Heart right ventricle (tissue), 16 donors: Measurements from ENCODE around the gene ROMO1. TPM values are rescaled to one million over a fixed set of nuclear protein-coding genes. Genes with fewer than 3 reads are reported as not detected.
"Not testable (repeated sequence)": the region's sequence is repeated elsewhere in the genome, so short reads cannot be mapped to it uniquely, and the experiment has no call there.

ENCODE experiments used
- ATAC-seq, 8 donors: fragments of 200-7000 bp; cut with Tn5 transposase; one replicate each; pipeline ENCODE4 v1.9.1; 2020; ENCODE audit warnings: mild to moderate bottlenecking in 8 of 8, moderate library complexity in 8 of 8, moderate number of reproducible peaks in 1 of 8
- DNase-seq, 2 donors: peaks; one replicate each; pipeline ENCODE4 v3.0.0-alpha.2; 2020
- H3K27ac ChIP-seq, 10 donors: fragments of 200-600 bp; sonication (generic) in 2 of 10; one replicate each; pipeline versions ENCODE4 v1.5.0 to v1.8.0; 2020 to 2022; ENCODE audit warnings: mild to moderate bottlenecking in 3 of 10
- H3K27me3 ChIP-seq, 7 donors: fragments of 200-600 bp; one replicate each; pipeline ENCODE4 v1.8.0; 2021 to 2022; ENCODE audit warnings: mild to moderate bottlenecking in 2 of 7
- H3K36me3 ChIP-seq, 9 donors: fragments of 200-600 bp; sonication (generic) in 1 of 9; one replicate each; pipeline versions ENCODE4 v1.5.0 to v1.8.0; 2020 to 2022; ENCODE audit warnings: mild to moderate bottlenecking in 2 of 9
- H3K4me1 ChIP-seq, 9 donors: fragments of 200-600 bp; sonication (generic) in 1 of 9; one replicate each; pipeline versions ENCODE4 v1.5.0 to v1.8.0; 2020 to 2022; ENCODE audit warnings: mild to moderate bottlenecking in 4 of 9
- H3K4me3 ChIP-seq, 10 donors: fragments of 200-600 bp; sonication (generic) in 2 of 10; one replicate each; pipeline versions ENCODE4 v1.5.0 to v1.8.0; 2020 to 2022; ENCODE audit warnings: mild to moderate bottlenecking in 7 of 10, moderate library complexity in 2 of 10
- H3K9me3 ChIP-seq, 11 donors: fragments of 200-600 bp in 10 of 11; sonication (generic) in 2 of 11; one replicate each; pipeline versions ENCODE4 v1.5.0 to v1.8.0; 2013 to 2022; ENCODE audit warnings: mild to moderate bottlenecking in 2 of 11, control low read depth in 1 of 11, moderate library complexity in 1 of 11
- CTCF ChIP-seq, 9 donors: fragments of 200-600 bp; sonication (generic) in 2 of 9; IDR thresholded peaks; one replicate each; pipeline versions ENCODE4 v1.5.0 to v1.8.0; 2021 to 2022; ENCODE audit warnings: antibody characterized with exemption in 9 of 9, mild to moderate bottlenecking in 5 of 9, moderate library complexity in 1 of 9
- WGBS, 2 donors: extraction: QIAGEN DNeasy Blood & Tissue Kit; methylation state at CpG; one replicate each; pipeline ENCODE4 v1.1.7; 2013; ENCODE audit warnings: inconsistent platforms in 1 of 2; 5-methylcytosine and 5-hydroxymethylcytosine counted together
- intact Hi-C, 10 donors: fragments of 100-400 bp; cut with DNase I; formaldehyde crosslinking; loops; one replicate each; pipeline versions ENCODE4 v1.11.1 to v1.14.2; 2022
- polyA plus RNA-seq, 2 donors: library from polyadenylated mRNA; stranded (reverse); fragments of 200-250 nt; gene quantifications; one replicate each; pipeline ENCODE4 v1.2.3, GENCODE V29; 2013
- total RNA-seq, 10 donors: library from RNA; stranded (reverse); fragmentation: NEBNext Ultra II Directional in 3 of 10; extraction: Animal tissue kit (Norgen Biotek cat#: 25700) in 3 of 10; gene quantifications; one replicate each; pipeline versions ENCODE4 v1.2.1 to v1.2.4, GENCODE V29; 2021 to 2023
- donor health status: Arrhythmogenic right ventricular cardiomyopathy.
- donor health status: ischemic (EF 13 %, LVEDD 7.1; RV severe dilation, severe dysfunction).
- donor health status: healthy with polysubstance abuse.
- donor health status: DM: no; HTN: yes; CAD: no.
- donor health status: DM: no; HTN: no; CAD: no.
- donor health status: ischemic (EF 25% LVEDD 6.9; RV normal size, moderate dysfunction).
- donor health status: ischemic (EF 25% LVEDD 5.7; RV mildly dilated, moderate dysfunction).
- donor health status: healthy.
- donor health status: DM: yes; HTN: yes; CAD: no.
- donor health status: Ischemic cardiomyopathy.
- donor health status: ischemic (EF 35%, LVEDD 5.7; RV mildly dilated, moderate dysfunction).
- donor health status: nonischemic (EF 11% LVEDD 7.7; RV severe dilation, severe dysfunction).
- donor health status: DM: yes; HTN: yes; CAD: no.
- donor health status: PGD.
- donor health status: ischemic (EF 29% LVEDD 5.4; RV normal size, mild dysfunction).
- donor health status: nonischemic (EF 23%, LVEDD 6.1; RV moderate dilation, normal function).

Gene ROMO1
- total and polyA plus RNA-seq, 12 donors = 128 to 734 (median 161) TPM

- WGBS, 2 donors = 74 to 81% methylated on average over 12 of the region's 12 CpGs
- Histone ChIP-seq H3K27ac (no peak overlapping the region), H3K36me3 (peaks cover 0 to 69% (median 48%) of the 10 kb centered on the region in 9 donors), H3K4me1 (peaks cover 5 to 38% (median 22%) of the 10 kb centered on the region in 9 donors), H3K27me3 (no peaks in the 10 kb centered on the region), H3K9me3 (no peaks in the 10 kb centered on the region), H3K4me3 (no peak overlapping the region)
- ATAC-seq = no peak
- DNase-seq = no peak
- intact Hi-C loops = loop anchor here in 2 of 10 donors (5.0 to 10.0 kb wide), 2 partner anchors 40 to 237 kb away; partner anchors contain the start of gene RBM39 (in 1 of the 2)
- TF ChIP-seq CTCF (IDR thresholded peaks at IDR 0.05) = no peak
Observed at GRCh38 chr20:35702051-35702823, 3.0 kb downstream of the ROMO1 start.

DNA sequence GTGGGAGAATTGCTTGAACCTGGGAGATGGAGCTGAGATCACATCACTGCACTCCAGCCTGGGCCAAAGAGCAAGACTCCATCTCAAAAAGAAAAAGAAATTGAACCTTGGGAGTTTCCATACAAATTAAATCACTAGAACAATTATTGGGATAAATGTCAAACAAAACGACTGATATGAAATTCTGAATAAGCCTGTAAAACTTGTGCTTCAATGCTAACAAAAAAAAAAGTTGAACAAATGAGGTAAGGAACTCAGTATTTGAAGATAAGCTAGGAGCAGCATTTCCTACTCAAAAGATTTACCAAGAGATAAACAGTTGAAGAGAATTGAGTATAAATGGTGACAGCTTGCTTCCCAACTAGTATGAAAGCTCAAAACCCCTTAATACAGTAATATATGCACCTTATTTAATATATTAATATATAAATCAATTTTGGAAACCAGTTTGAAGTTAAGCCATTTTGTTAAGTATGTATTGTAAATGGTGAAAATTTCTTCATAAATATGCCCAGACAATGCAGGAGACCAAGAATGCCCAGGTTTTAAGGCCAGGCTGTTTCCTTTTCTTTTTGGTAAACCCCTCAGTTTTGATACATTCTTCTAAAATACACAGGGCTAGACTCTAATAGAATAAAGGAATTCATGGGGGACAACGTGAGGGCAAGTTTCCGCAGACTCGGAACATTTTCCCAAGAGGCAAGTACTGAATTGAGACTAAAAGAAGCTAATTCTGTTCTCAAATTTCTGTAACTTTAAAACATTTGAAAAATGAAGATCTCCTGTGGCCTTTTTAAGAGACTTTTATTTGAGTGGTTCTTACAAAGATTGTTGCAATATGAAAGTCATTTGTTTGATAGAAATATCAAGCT is 3.9 kb downstream of the ROMO1 start:
- H3K9me3 ChIP-seq = no peaks in the 10 kb centered on the region
- peaks cover 4 to 30% (median 16%) of the 10 kb centered on the region in 9 donors for H3K4me1 ChIP-seq
- no peak overlapping the region for H3K4me3 ChIP-seq
- H3K36me3 ChIP-seq = peaks cover 0 to 76% (median 48%) of the 10 kb centered on the region in 9 donors
- no peak for DNase-seq
- 51 to 58% methylated on average over 4 of the region's 4 CpGs for WGBS, 2 donors
- H3K27me3 ChIP-seq = no peaks in the 10 kb centered on the region
- no peak overlapping the region for H3K27ac ChIP-seq
- no peak for ATAC-seq
- intact Hi-C loops = loop anchor here in 2 of 10 donors (5.0 to 10.0 kb wide), 2 partner anchors 39 to 238 kb away; partner anchors contain the start of gene RBM39 (in 1 of the 2)
- no peak for TF ChIP-seq CTCF (IDR thresholded peaks at IDR 0.05)

DNA sequence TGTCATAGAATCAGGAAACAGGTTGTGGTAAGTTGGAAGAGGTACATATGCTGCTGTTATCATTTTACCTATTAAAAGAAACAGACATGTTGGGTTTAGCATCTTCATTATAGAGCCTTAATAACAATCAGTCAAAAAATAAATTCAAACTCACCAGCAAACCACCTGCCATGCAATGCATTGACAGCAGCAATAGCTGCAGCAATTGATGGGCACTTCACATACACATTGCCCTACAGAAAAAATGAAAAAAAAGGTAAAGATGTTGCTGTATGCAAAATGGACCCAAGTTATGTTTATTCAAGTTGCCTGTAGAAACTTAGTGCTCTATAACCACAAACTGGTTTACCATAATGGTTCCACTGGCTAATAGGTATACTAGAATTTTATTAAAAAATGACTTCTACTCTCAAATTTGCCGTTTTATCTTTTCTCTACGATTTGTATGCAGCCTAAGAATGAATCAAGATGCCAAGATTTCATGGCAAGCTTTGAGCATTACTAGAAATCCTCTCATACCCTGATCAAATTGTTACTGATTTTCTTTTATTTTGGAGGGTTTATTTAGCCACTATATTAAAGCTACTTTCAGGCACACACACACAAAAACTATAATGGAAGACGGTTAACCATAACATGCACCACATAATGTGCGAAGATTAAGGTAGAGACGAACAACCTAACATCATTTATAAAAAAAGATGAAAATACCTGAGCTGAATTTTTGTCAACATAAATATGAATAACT is 5.5 kb downstream of the ROMO1 start:
- DNase-seq = no peak
- intact Hi-C loops = loop anchor here in 3 of 10 donors (5.0 to 10.0 kb wide), 3 partner anchors 38 to 240 kb away; partner anchors contain the start of gene RBM39 (in 1 of the 3)
- ATAC-seq = no peak
- Histone ChIP-seq H3K27ac (no peak overlapping the region), H3K4me1 (peaks cover 0 to 38% (median 25%) of the 10 kb centered on the region in 9 donors), H3K36me3 (peaks cover 0 to 92% (median 59%) of the 10 kb centered on the region in 9 donors), H3K4me3 (no peak overlapping the region), H3K27me3 (no peaks in the 10 kb centered on the region), H3K9me3 (no peaks in the 10 kb centered on the region)
- WGBS, 2 donors = 85 to 92% methylated on average over 5 of the region's 5 CpGs
- no peak for TF ChIP-seq CTCF (IDR thresholded peaks at IDR 0.05)

DNA sequence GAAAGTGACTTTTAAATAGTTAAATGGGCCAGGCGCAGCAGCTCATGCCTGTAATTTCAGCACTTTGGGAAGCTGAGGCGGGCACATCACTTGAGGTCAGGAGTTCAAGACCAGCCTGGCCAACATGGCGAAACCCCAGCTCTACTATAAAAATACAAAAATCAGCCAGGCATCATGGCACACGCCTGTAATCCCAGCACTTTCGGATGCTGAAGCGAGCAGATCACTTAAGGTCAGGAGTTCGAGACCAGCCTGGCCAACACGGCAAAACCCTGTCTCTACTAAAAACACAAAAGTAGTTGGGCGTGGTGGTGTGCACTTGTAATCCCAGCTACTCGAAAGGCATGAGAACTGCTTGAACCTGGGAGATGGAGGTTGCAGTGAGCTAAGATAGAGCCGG is 6.7 kb downstream of the ROMO1 start:
- Histone ChIP-seq H3K36me3 (peaks cover 0 to 100% (median 69%) of the 10 kb centered on the region in 9 donors), H3K4me1 (peaks cover 0 to 38% (median 21%) of the 10 kb centered on the region in 9 donors)
- peak in 1 of 8 donors; percentile 7 for ATAC-seq
- intact Hi-C loops = loop anchor here in 2 of 10 donors (5.0 to 10.0 kb wide), 2 partner anchors 176 to 241 kb away; no protein-coding TSS in a partner anchor
- H3K4me3 ChIP-seq, H3K27me3 ChIP-seq, H3K27ac ChIP-seq, H3K9me3 ChIP-seq, DNase-seq: not testable (repeated sequence)
- 86 to 88% methylated on average over 11 of the region's 11 CpGs for WGBS, 2 donors

DNA sequence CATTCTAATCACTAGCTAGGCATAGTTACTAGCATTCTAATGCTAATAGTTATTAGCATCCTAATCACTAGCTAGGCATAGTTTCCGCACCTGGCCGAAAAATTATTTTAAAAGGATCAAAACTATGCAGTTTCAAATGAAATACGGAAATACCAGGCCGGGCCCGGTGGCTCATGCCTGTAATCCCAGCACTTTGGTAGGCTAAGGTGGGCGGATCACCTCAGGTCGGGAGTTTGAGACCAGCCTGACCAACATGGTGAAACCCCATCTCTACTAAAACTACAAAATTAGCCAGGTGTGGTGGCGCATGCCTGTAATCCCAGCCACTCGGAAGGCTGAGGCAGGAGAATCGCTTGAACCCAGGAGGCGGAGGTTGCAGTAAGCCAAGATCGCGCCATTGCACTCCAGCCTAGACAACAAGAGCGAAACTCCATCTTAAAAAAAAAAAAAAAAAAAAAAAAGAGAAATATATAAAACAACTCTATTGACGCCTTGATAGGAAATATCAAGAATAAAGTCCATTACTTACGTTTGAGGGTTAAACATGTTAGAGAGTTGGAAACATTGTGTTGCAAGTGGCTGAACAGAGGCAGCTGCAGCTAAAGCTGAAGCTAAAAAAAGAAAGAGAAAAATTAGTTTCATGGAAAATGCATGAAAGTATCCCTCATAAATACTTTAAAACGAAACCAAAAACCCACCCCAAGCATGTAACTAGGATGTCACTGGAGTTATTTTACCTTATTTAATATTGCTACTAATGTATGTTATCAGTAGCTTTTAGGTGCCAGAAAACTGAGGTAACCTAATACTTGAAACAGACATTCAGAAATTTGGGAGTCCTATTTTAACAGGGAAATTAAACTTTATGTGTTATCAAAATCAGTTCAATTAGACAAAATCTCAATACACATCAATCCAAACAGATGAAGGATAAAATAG is 7.7 kb downstream of the ROMO1 start:
- Histone ChIP-seq H3K4me1 (peaks cover 0 to 44% (median 27%) of the 10 kb centered on the region in 9 donors), H3K36me3 (peaks cover 0 to 100% (median 77%) of the 10 kb centered on the region in 9 donors)
- H3K27ac ChIP-seq, H3K9me3 ChIP-seq, H3K4me3 ChIP-seq, H3K27me3 ChIP-seq, ATAC-seq, DNase-seq: not testable (repeated sequence)
- WGBS, 2 donors = 90 to 92% methylated on average over 17 of the region's 17 CpGs
- intact Hi-C loops = loop anchor here in 2 of 10 donors (5.0 to 10.0 kb wide), 2 partner anchors 175 to 242 kb away; no protein-coding TSS in a partner anchor
